ENCODE measurements around the gene UNC79.

The UNC79 gene

GRCh38 chr14:93691042-93691780 lies 260.5 kb downstream of the UNC79 start:
- Histone ChIP-seq H3K9ac (ENCODE audit: insufficient read length, low read depth) (no peak overlapping the region), H3K4me3 (ENCODE audit: insufficient read length, low read depth) (no peak overlapping the region), H3K9me3 (ENCODE audit: insufficient read depth, low read length) (no peaks in the 10 kb centered on the region), H3K27me3 (ENCODE audit: insufficient read depth, insufficient read length) (no peaks in the 10 kb centered on the region), H3K4me1 (ENCODE audit: insufficient read depth, insufficient read length) (peaks cover 3% of the 10 kb centered on the region), H3K36me3 (ENCODE audit: insufficient read depth, insufficient read length, low read length) (no peaks in the 10 kb centered on the region)
- no peak for DNase-seq (ENCODE audit: low read depth, low spot score)
- TF ChIP-seq SUZ12 (IDR thresholded peaks at IDR 0.05; ENCODE audit: extremely low read depth, insufficient read depth, insufficient read length), result no peak
- TF ChIP-seq YY1 (IDR thresholded peaks at IDR 0.05; ENCODE audit: insufficient read depth, insufficient read length), result no peak
- no peak for TF ChIP-seq ZNF274 (IDR thresholded peaks at IDR 0.05; ENCODE audit: low read depth, low read length)

- H3K27me3 ChIP-seq (ENCODE audit: insufficient read depth, insufficient read length), result no peaks in the 10 kb centered on the region
- H3K4me1 ChIP-seq (ENCODE audit: insufficient read depth, insufficient read length), result no peaks in the 10 kb centered on the region
- 0 out of 2 replicates have a peak, but pooled peaks cover 4% of the 10 kb centered on the region for H3K9me3 ChIP-seq (ENCODE audit: insufficient read depth, low read length)
- no peak overlapping the region for H3K4me3 ChIP-seq (ENCODE audit: insufficient read length, low read depth)
- TF ChIP-seq SUZ12 (IDR thresholded peaks at IDR 0.05; ENCODE audit: extremely low read depth, insufficient read depth, insufficient read length) (no peak), ZNF274 (IDR thresholded peaks at IDR 0.05; ENCODE audit: low read depth, low read length) (no peak), YY1 (IDR thresholded peaks at IDR 0.05; ENCODE audit: insufficient read depth, insufficient read length) (no peak)
- H3K36me3 ChIP-seq (ENCODE audit: insufficient read depth, insufficient read length, low read length), result no peaks in the 10 kb centered on the region
- peak; percentile 51 for DNase-seq (ENCODE audit: low read depth, low spot score)
- no peak overlapping the region for H3K9ac ChIP-seq (ENCODE audit: insufficient read length, low read depth)
Measured at GRCh38 chr14:93693914-93694313, 263.2 kb downstream of the UNC79 start.

GRCh38 chr14:93700928-93701327 lies 270.2 kb downstream of the UNC79 start:
- H3K27me3 ChIP-seq (ENCODE audit: insufficient read depth, insufficient read length), result no peaks in the 10 kb centered on the region
- H3K9me3 ChIP-seq (ENCODE audit: insufficient read depth, low read length), result 0 out of 2 replicates have a peak, but pooled peaks cover 4% of the 10 kb centered on the region
- no peak for TF ChIP-seq ZNF274 (IDR thresholded peaks at IDR 0.05; ENCODE audit: low read depth, low read length)
- TF ChIP-seq SUZ12 (IDR thresholded peaks at IDR 0.05; ENCODE audit: extremely low read depth, insufficient read depth, insufficient read length), result no peak
- TF ChIP-seq YY1 (IDR thresholded peaks at IDR 0.05; ENCODE audit: insufficient read depth, insufficient read length), result no peak
- DNase-seq (ENCODE audit: low read depth, low spot score), result no peak
- no peak overlapping the region for H3K4me3 ChIP-seq (ENCODE audit: insufficient read length, low read depth)
- no peaks in the 10 kb centered on the region for H3K36me3 ChIP-seq (ENCODE audit: insufficient read depth, insufficient read length, low read length)
- H3K9ac ChIP-seq (ENCODE audit: insufficient read length, low read depth), result no peak overlapping the region
- H3K4me1 ChIP-seq (ENCODE audit: insufficient read depth, insufficient read length), result no peaks in the 10 kb centered on the region

GRCh38 chr14:93701562-93701961 lies 270.8 kb downstream of the UNC79 start:
- no peak overlapping the region for H3K9ac ChIP-seq (ENCODE audit: insufficient read length, low read depth)
- H3K27me3 ChIP-seq (ENCODE audit: insufficient read depth, insufficient read length), result no peaks in the 10 kb centered on the region
- DNase-seq (ENCODE audit: low read depth, low spot score), result no peak
- no peaks in the 10 kb centered on the region for H3K36me3 ChIP-seq (ENCODE audit: insufficient read depth, insufficient read length, low read length)
- H3K4me1 ChIP-seq (ENCODE audit: insufficient read depth, insufficient read length), result no peaks in the 10 kb centered on the region
- TF ChIP-seq SUZ12 (IDR thresholded peaks at IDR 0.05; ENCODE audit: extremely low read depth, insufficient read depth, insufficient read length) (no peak), YY1 (IDR thresholded peaks at IDR 0.05; ENCODE audit: insufficient read depth, insufficient read length) (no peak), ZNF274 (IDR thresholded peaks at IDR 0.05; ENCODE audit: low read depth, low read length) (no peak)
- H3K9me3 ChIP-seq (ENCODE audit: insufficient read depth, low read length), result 0 out of 2 replicates have a peak, but pooled peaks cover 4% of the 10 kb centered on the region
- H3K4me3 ChIP-seq (ENCODE audit: insufficient read length, low read depth), result no peak overlapping the region

GRCh38 chr14:93702946-93703345 lies 272.2 kb downstream of the UNC79 start:
- H3K36me3 ChIP-seq (ENCODE audit: insufficient read depth, insufficient read length, low read length), result no peaks in the 10 kb centered on the region
- no peaks in the 10 kb centered on the region for H3K4me1 ChIP-seq (ENCODE audit: insufficient read depth, insufficient read length)
- no peaks in the 10 kb centered on the region for H3K9me3 ChIP-seq (ENCODE audit: insufficient read depth, low read length)
- no peaks in the 10 kb centered on the region for H3K27me3 ChIP-seq (ENCODE audit: insufficient read depth, insufficient read length)
- DNase-seq (ENCODE audit: low read depth, low spot score), result no peak
- TF ChIP-seq YY1 (IDR thresholded peaks at IDR 0.05; ENCODE audit: insufficient read depth, insufficient read length) (no peak), ZNF274 (IDR thresholded peaks at IDR 0.05; ENCODE audit: low read depth, low read length) (no peak)
- no peak overlapping the region for H3K4me3 ChIP-seq (ENCODE audit: insufficient read length, low read depth)
- H3K9ac ChIP-seq (ENCODE audit: insufficient read length, low read depth), result no peak overlapping the region

GRCh38 chr14:93703941-93704340 lies 273.2 kb downstream of the UNC79 start:
- H3K36me3 ChIP-seq (ENCODE audit: insufficient read depth, insufficient read length, low read length), result no peaks in the 10 kb centered on the region
- TF ChIP-seq ZNF274 (IDR thresholded peaks at IDR 0.05; ENCODE audit: low read depth, low read length), result no peak
- TF ChIP-seq SUZ12 (IDR thresholded peaks at IDR 0.05; ENCODE audit: extremely low read depth, insufficient read depth, insufficient read length), result no peak
- TF ChIP-seq YY1 (IDR thresholded peaks at IDR 0.05; ENCODE audit: insufficient read depth, insufficient read length), result no peak
- H3K4me3 ChIP-seq (ENCODE audit: insufficient read length, low read depth), result no peak overlapping the region
- DNase-seq (ENCODE audit: low read depth, low spot score), result no peak
- no peak overlapping the region for H3K9ac ChIP-seq (ENCODE audit: insufficient read length, low read depth)
- no peaks in the 10 kb centered on the region for H3K27me3 ChIP-seq (ENCODE audit: insufficient read depth, insufficient read length)
- H3K9me3 ChIP-seq (ENCODE audit: insufficient read depth, low read length), result no peaks in the 10 kb centered on the region
- H3K4me1 ChIP-seq (ENCODE audit: insufficient read depth, insufficient read length), result peaks cover 1% of the 10 kb centered on the region

GRCh38 chr14:93705513-93706156 lies 274.9 kb downstream of the UNC79 start:
- H3K36me3 ChIP-seq (ENCODE audit: insufficient read depth, insufficient read length, low read length), result no peaks in the 10 kb centered on the region
- H3K4me3 ChIP-seq (ENCODE audit: insufficient read length, low read depth), result no peak overlapping the region
- no peak for TF ChIP-seq SUZ12 (IDR thresholded peaks at IDR 0.05; ENCODE audit: extremely low read depth, insufficient read depth, insufficient read length)
- TF ChIP-seq YY1 (IDR thresholded peaks at IDR 0.05; ENCODE audit: insufficient read depth, insufficient read length), result no peak
- TF ChIP-seq ZNF274 (IDR thresholded peaks at IDR 0.05; ENCODE audit: low read depth, low read length), result no peak
- H3K9ac ChIP-seq (ENCODE audit: insufficient read length, low read depth), result no peak overlapping the region
- H3K27me3 ChIP-seq (ENCODE audit: insufficient read depth, insufficient read length), result no peaks in the 10 kb centered on the region
- H3K4me1 ChIP-seq (ENCODE audit: insufficient read depth, insufficient read length), result peaks cover 2% of the 10 kb centered on the region
- no peaks in the 10 kb centered on the region for H3K9me3 ChIP-seq (ENCODE audit: insufficient read depth, low read length)
- no peak for DNase-seq (ENCODE audit: low read depth, low spot score)
